OCI-LY7 (cell line): ENCODE data around the gene BPIFB6. TPM values are rescaled to one million over a fixed set of nuclear protein-coding genes. Genes with fewer than 3 reads are reported as not detected.

Experiments used
- BruUV-seq: library from RNA; stranded (reverse); fragments of 400-500 nt; replicated peaks from 2 replicates; lab custom pipeline; 2021; lab: Mats Ljungman, UMichigan
- CTCF ChIA-PET: fragments of 300-600 bp; sonication (Branson Sonifier 250); formaldehyde crosslinking; loops from one replicate; lab custom pipeline; 2022; ENCODE audit warnings: antibody characterized with exemption; ENCODE audit not compliant: unreplicated experiment; lab: Charles Lee
- POLR2A ChIA-PET: fragments of 300-600 bp; sonication (Branson Sonifier 250); formaldehyde crosslinking; loops from one replicate; lab custom pipeline; 2022; ENCODE audit warnings: antibody characterized with exemption; lab: Charles Lee
- DNase-seq: peaks from one replicate; pipeline ENCODE4 v3.0.0-alpha.2; 2015; ENCODE audit warnings: low spot score
- H2AFZ ChIP-seq: fragments of 200-600 bp; sonication (generic), shearing (Covaris generic); 2 replicates; pipeline ENCODE4 v1.6.1; 2014; ENCODE audit warnings: mild to moderate bottlenecking, antibody characterized with exemption, low read length, moderate library complexity
- H3K27ac ChIP-seq: fragments of 200-600 bp; sonication (generic); 2 replicates; pipeline ENCODE4 v1.5.1; 2014; ENCODE audit warnings: mixed run types, low read depth, mild to moderate bottlenecking, moderate library complexity, low read length, inconsistent platforms; ENCODE audit not compliant: poor library complexity, severe bottlenecking
- H3K36me3 ChIP-seq: fragments of 200-600 bp; sonication (generic); 2 replicates; pipeline ENCODE4 v1.6.1; 2014; ENCODE audit warnings: mild to moderate bottlenecking, antibody characterized with exemption, low read length, moderate library complexity, mixed read lengths; ENCODE audit not compliant: insufficient read depth
- H3K4me1 ChIP-seq: fragments of 200-600 bp; sonication (generic); 2 replicates; pipeline ENCODE4 v1.5.1; 2014; ENCODE audit warnings: mild to moderate bottlenecking, low read length; ENCODE audit not compliant: insufficient read depth, poor library complexity, severe bottlenecking
- H3K4me2 ChIP-seq: fragments of 200-600 bp; sonication (generic); 2 replicates; pipeline ENCODE4 v1.6.1; 2014; ENCODE audit warnings: mild to moderate bottlenecking, low read length
- H3K4me3 ChIP-seq: fragments of 200-600 bp; sonication (generic); 2 replicates; pipeline ENCODE4 v1.5.1; 2014; ENCODE audit warnings: mild to moderate bottlenecking, low read depth, low read length; ENCODE audit not compliant: poor library complexity, severe bottlenecking
- H3K79me2 ChIP-seq: fragments of 200-600 bp; sonication (generic); 2 replicates; pipeline ENCODE4 v1.6.1; 2016; ENCODE audit warnings: low read depth, mild to moderate bottlenecking, low read length, moderate library complexity, mixed read lengths; ENCODE audit not compliant: insufficient read depth
- H3K9me2 ChIP-seq: fragments of 200-600 bp; sonication (generic); 2 replicates; pipeline ENCODE4 v1.6.1; 2016; ENCODE audit warnings: mild to moderate bottlenecking, low read length, mixed read lengths; ENCODE audit not compliant: insufficient read depth
- H3K9me3 ChIP-seq: fragments of 200-600 bp; sonication (generic); 2 replicates; pipeline ENCODE4 v1.6.1; 2014; ENCODE audit warnings: mild to moderate bottlenecking, mixed run types, low read length, mixed read lengths
- H4K20me1 ChIP-seq: fragments of 200-600 bp; sonication (generic); 2 replicates; pipeline ENCODE4 v1.6.1; 2014; ENCODE audit warnings: mild to moderate bottlenecking, antibody characterized with exemption, low read length, moderate library complexity, mixed read lengths; ENCODE audit not compliant: insufficient read depth
- CTCF ChIP-seq: fragments of 200-600 bp; sonication (generic); conservative IDR thresholded peaks from 2 replicates; pipeline ENCODE4 v1.5.1; 2014; ENCODE audit warnings: mild to moderate bottlenecking, antibody characterized with exemption, low read length, moderate library complexity, mixed read lengths
- EZH2phosphoT487 ChIP-seq: fragments of 200-600 bp; sonication (generic); IDR thresholded peaks from 2 replicates; pipeline ENCODE4 v1.6.1; 2018; ENCODE audit warnings: low read depth, borderline replicate concordance, mild to moderate bottlenecking, mixed run types, antibody characterized with exemption, low read length, moderate library complexity, mixed read lengths
- intact Hi-C: fragments of 100-400 bp; cut with micrococcal nuclease; formaldehyde crosslinking; loops from one replicate; pipeline ENCODE4 v1.10.0; 2022; ENCODE audit not compliant: unreplicated experiment
- total RNA-seq, 2 experiments: library from RNA; depleted of rRNA in 1 of 2; stranded (reverse); fragments of >200 nt in 1 of 2; shearing (Covaris generic) in 1 of 2; gene quantifications; 2 replicates each; pipeline ENCODE4 v1.2.3, GENCODE V29; 2014 to 2022

Gene BPIFB6
- total RNA-seq, 2 experiments from 2014 or later = not detected

- H2AFZ ChIP-seq = no peak overlapping the region
- no peak for DNase-seq
- TF ChIP-seq CTCF (no peak), EZH2phosphoT487 (no peak)
- H4K20me1 ChIP-seq = no peaks in the 10 kb centered on the region
- no peak overlapping the region for H3K27ac ChIP-seq
- no peaks in the 10 kb centered on the region for H3K36me3 ChIP-seq
- H3K79me2 ChIP-seq = no peaks in the 10 kb centered on the region
- no TSS peak for BruUV-seq
- intact Hi-C loops = no loop called here
- no peaks in the 10 kb centered on the region for H3K9me2 ChIP-seq
- H3K4me3 ChIP-seq = no peak overlapping the region
- H3K9me3 ChIP-seq = no peaks in the 10 kb centered on the region
- no peak overlapping the region for H3K4me2 ChIP-seq
- H3K4me1 ChIP-seq = no peaks in the 10 kb centered on the region
- ChIA-PET CTCF (no interaction called here), POLR2A (interaction anchor here (0.7 kb wide), 1 partner anchor 71 kb away, joined by 3 read pairs; no protein-coding TSS in a partner anchor)
Measured at GRCh38 chr20:32983459-32984112, 47.9 kb upstream of the BPIFB6 start.

DNA sequence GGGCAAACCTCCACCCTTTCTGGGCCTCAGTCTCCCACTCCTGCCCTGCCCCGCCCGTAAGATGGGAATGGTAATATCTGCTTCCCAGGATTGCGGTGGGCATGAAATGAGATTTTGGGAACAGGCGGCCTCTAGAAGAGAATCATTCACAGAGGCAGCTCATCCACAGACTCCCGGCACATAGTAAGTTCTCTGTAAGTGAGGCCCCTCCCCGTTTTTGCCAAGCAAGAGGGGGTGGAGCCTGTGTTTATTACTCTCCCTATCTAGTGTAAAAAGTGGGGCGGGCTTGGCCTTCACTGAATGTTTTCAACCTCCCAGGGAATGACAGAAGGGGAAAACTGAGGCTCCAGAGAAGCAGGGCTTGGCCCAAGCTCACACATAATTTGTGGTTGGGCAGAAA is 47.3 kb upstream of the BPIFB6 start:
- intact Hi-C loops = no loop called here
- no peak overlapping the region for H3K27ac ChIP-seq
- TF ChIP-seq EZH2phosphoT487 (no peak), CTCF (no peak)
- no peak overlapping the region for H3K4me3 ChIP-seq
- ChIA-PET CTCF (no interaction called here), POLR2A (no interaction called here)
- no peak overlapping the region for H3K4me2 ChIP-seq
- no peaks in the 10 kb centered on the region for H3K36me3 ChIP-seq
- no peak for DNase-seq
- H3K9me2 ChIP-seq = no peaks in the 10 kb centered on the region
- H3K9me3 ChIP-seq = no peaks in the 10 kb centered on the region
- BruUV-seq = no TSS peak
- no peaks in the 10 kb centered on the region for H4K20me1 ChIP-seq
- H2AFZ ChIP-seq = no peak overlapping the region
- no peaks in the 10 kb centered on the region for H3K4me1 ChIP-seq
- no peaks in the 10 kb centered on the region for H3K79me2 ChIP-seq

- intact Hi-C loops = no loop called here
- ChIA-PET CTCF (no interaction called here), POLR2A (interaction anchor here (0.5 kb wide), 1 partner anchor 21 kb away, joined by 6 read pairs; no protein-coding TSS in a partner anchor)
- DNase-seq = no peak
- no peak overlapping the region for H3K27ac ChIP-seq
- no peaks in the 10 kb centered on the region for H4K20me1 ChIP-seq
- no peak overlapping the region for H2AFZ ChIP-seq
- no peaks in the 10 kb centered on the region for H3K79me2 ChIP-seq
- TF ChIP-seq CTCF = no peak
- TF ChIP-seq EZH2phosphoT487 = no peak
- H3K36me3 ChIP-seq = no peaks in the 10 kb centered on the region
- H3K9me2 ChIP-seq = no peaks in the 10 kb centered on the region
- no peak overlapping the region for H3K4me2 ChIP-seq
- no peaks in the 10 kb centered on the region for H3K9me3 ChIP-seq
- H3K4me1 ChIP-seq = no peaks in the 10 kb centered on the region
- H3K4me3 ChIP-seq = no peak overlapping the region
- no TSS peak for BruUV-seq
Measured at GRCh38 chr20:32984631-32985354, 46.7 kb upstream of the BPIFB6 start.
